ENCODE measurements around the gene GRPEL2.

DNA sequence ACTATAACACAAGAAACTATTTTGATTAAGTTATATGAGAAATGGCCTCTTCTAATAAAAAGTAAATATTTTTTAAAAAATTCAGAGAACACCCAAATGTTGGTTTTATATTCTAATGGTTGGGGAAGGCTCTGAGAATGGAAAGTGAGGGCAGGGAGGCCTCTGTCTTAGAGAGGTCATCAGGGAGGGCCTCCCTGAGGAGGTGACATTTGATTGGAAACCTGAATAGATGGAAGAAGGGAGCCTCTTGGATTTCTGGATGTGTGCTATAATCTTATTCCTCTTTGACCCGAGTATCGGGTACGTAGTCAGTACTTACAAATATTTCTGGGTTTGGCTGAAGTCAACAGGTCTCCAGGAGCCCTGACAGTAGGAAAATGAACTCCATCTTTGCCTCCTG lies 26.1 kb upstream of the GRPEL2 start:
- no peak for TF ChIP-seq CTCF (IDR thresholded peaks at IDR 0.05; ENCODE audit: borderline replicate concordance, extremely low read depth, low read length, poor library complexity, severe bottlenecking)
- TF ChIP-seq EZH2 (IDR thresholded peaks at IDR 0.05; ENCODE audit: borderline replicate concordance, low read depth, low read length, severe bottlenecking) = no peak

Data from DND-41 (cell line).